K562 (cell line): ENCODE measurements around the gene DDOST. TPM values are rescaled to one million over a fixed set of nuclear protein-coding genes. Genes with fewer than 3 reads are reported as not detected.

Source experiments
- ATAC-seq: fragments of 200-7000 bp; cut with Tn5 transposase; 3 replicates; pipeline ENCODE4 v1.9.1; 2020; ENCODE audit warnings: moderate library complexity
- BruUV-seq: library from RNA; stranded (reverse); fragments of 400-500 nt; replicated peaks from 2 replicates; lab custom pipeline; 2021; lab: Mats Ljungman, UMichigan
- CTCF ChIA-PET: fragments of 300-600 bp; formaldehyde crosslinking; extraction: SDS; loops from one replicate; lab custom pipeline; 2021; ENCODE audit warnings: low intra/inter-chr PET ratio; lab: Yijun Ruan, JAX
- POLR2A ChIA-PET: fragments of 300-600, 350-650 bp; sonication (Branson Sonifier 250); formaldehyde crosslinking; extraction: SDS; loops from one replicate; lab custom pipeline; 2021; ENCODE audit warnings: antibody characterized with exemption, inconsistent platforms; lab: Yijun Ruan, JAX
- DNase-seq, 4 experiments: peaks; one replicate each; pipeline versions ENCODE4 v3.0.0 to v3.0.0-alpha.2; 2011 to 2018; ENCODE audit warnings: low spot score in 3 of 4, mixed read lengths in 3 of 4; ENCODE audit errors: extremely low read depth in 1 of 4
- FAIRE-seq: peaks from 2 replicates; lab custom pipeline; 2011; peaks lifted over from hg19 to GRCh38; lab: Jason Lieb, UNC
- H2AFZ ChIP-seq: 2 replicates; pipeline ENCODE4 v1.6.0; 2011; ENCODE audit warnings: low read depth, low read length, control low read depth, inconsistent platforms
- H3K27ac ChIP-seq: fragments of 200-600 bp; 3 replicates; pipeline ENCODE4 v1.8.0; 2011; ENCODE audit warnings: low read depth, mild to moderate bottlenecking, control low read depth, inconsistent platforms, low read length, moderate library complexity, mixed read lengths; ENCODE audit errors: extremely low read depth
- H3K27me3 ChIP-seq, 2 experiments: fragments of 300-600 bp in 1 of 2; 2 replicates in 1 of 2; 3 replicates in 1 of 2; pipeline versions ENCODE4 v1.6.0 to v1.8.0; 2011; ENCODE audit warnings: inconsistent platforms in 2 of 2, low read length in 2 of 2, mild to moderate bottlenecking in 1 of 2, mixed read lengths in 1 of 2, moderate library complexity in 1 of 2; ENCODE audit not compliant: control insufficient read depth in 2 of 2, insufficient read depth in 2 of 2
- H3K36me3 ChIP-seq: fragments of 300-600 bp; 3 replicates; pipeline ENCODE4 v1.8.0; 2011; ENCODE audit warnings: mild to moderate bottlenecking, low read length, inconsistent platforms; ENCODE audit not compliant: control insufficient read depth, insufficient read depth
- H3K4me1 ChIP-seq, 2 experiments: fragments of 200-600 bp in 1 of 2; replicated peaks in 1 of 2; 2 replicates in 1 of 2; 3 replicates in 1 of 2; pipeline versions ENCODE4 v1.5.1 to v1.8.0; 2011; ENCODE audit warnings: inconsistent platforms in 2 of 2, low read length in 2 of 2, mild to moderate bottlenecking in 1 of 2, mixed read lengths in 1 of 2, moderate library complexity in 1 of 2; ENCODE audit not compliant: control insufficient read depth in 2 of 2, insufficient read depth in 2 of 2
- H3K4me2 ChIP-seq: 2 replicates; pipeline ENCODE4 v1.6.1; 2011; ENCODE audit warnings: low read length, control low read depth, inconsistent platforms, mixed read lengths; ENCODE audit not compliant: insufficient read depth
- H3K4me3 ChIP-seq: fragments of 200-600 bp; sonication (generic), shearing (Covaris generic); 2 replicates; pipeline ENCODE4 v1.5.1; 2016; ENCODE audit warnings: control low read depth, inconsistent platforms
- H3K79me2 ChIP-seq: fragments of 200-600 bp; 3 replicates; pipeline ENCODE4 v1.8.0; 2011; ENCODE audit warnings: low read length, inconsistent platforms; ENCODE audit not compliant: control insufficient read depth, insufficient read depth
- H3K9ac ChIP-seq, 2 experiments: 2 replicates each; pipeline versions ENCODE4 v1.6.0 to v1.6.1; 2011; ENCODE audit warnings: low read depth in 2 of 2, low read length in 2 of 2, control low read depth in 1 of 2, inconsistent platforms in 1 of 2, mild to moderate bottlenecking in 1 of 2, mixed read lengths in 1 of 2; ENCODE audit not compliant: insufficient read depth in 1 of 2
- H3K9me1 ChIP-seq: one replicate; pipeline ENCODE4 v1.6.0; 2011; ENCODE audit warnings: inconsistent platforms, mild to moderate bottlenecking, low read length, moderate library complexity; ENCODE audit not compliant: control insufficient read depth, insufficient read depth
- H3K9me3 ChIP-seq: replicated peaks from 2 replicates; pipeline ENCODE4 v1.5.1; 2011; ENCODE audit warnings: low read depth, low read length, inconsistent platforms; ENCODE audit not compliant: control insufficient read depth, insufficient read depth
- H4K20me1 ChIP-seq: replicated peaks from 2 replicates; pipeline ENCODE4 v1.6.1; 2011; ENCODE audit warnings: low read length, inconsistent platforms, mixed read lengths; ENCODE audit not compliant: control insufficient read depth, insufficient read depth
- BCOR ChIP-seq: fragments of 450-650 bp; IDR thresholded peaks from 2 replicates; pipeline ENCODE4 v1.6.1; 2016
- BRCA1 ChIP-seq, 2 experiments: fragments of 450-650 bp in 1 of 2; sonication (generic) in 1 of 2; formaldehyde crosslinking in 1 of 2; IDR thresholded peaks; 2 replicates each; pipeline versions ENCODE4 v1.5.0 to v1.6.1; 2017 to 2020; ENCODE audit warnings: mild to moderate bottlenecking in 1 of 2, missing genetic modification reagents in 1 of 2
- POLR2B ChIP-seq: fragments of 450-650 bp; IDR thresholded peaks from 2 replicates; pipeline ENCODE4 v1.6.1; 2018; ENCODE audit warnings: low read depth; ENCODE audit not compliant: partially characterized antibody
- RBM14 ChIP-seq: fragments of 200-400 bp; formaldehyde crosslinking; IDR thresholded peaks from 2 replicates; pipeline ENCODE4 v1.6.1; 2018; ENCODE audit warnings: low read depth, mild to moderate bottlenecking, low read length, moderate library complexity, borderline replicate concordance; ENCODE audit not compliant: insufficient read depth
- RBM25 ChIP-seq: fragments of 200-400 bp; formaldehyde crosslinking; IDR thresholded peaks from 2 replicates; pipeline ENCODE4 v1.6.1; 2018; ENCODE audit warnings: low read length, low read depth, moderate library complexity; ENCODE audit not compliant: severe bottlenecking
- SETDB1 ChIP-seq: IDR thresholded peaks from one replicate; pipeline ENCODE4 v1.6.1; 2012; ENCODE audit warnings: low read length, control low read depth, inconsistent platforms
- TGIF2 ChIP-seq: sonication (generic); formaldehyde crosslinking; IDR thresholded peaks from 2 replicates; pipeline ENCODE4 v1.8.1; 2022; ENCODE audit warnings: mild to moderate bottlenecking, missing genetic modification reagents, moderate library complexity
- YY1 ChIP-seq, 3 experiments: IDR thresholded peaks; 2 replicates each; pipeline ENCODE4 v1.6.1; 2011; ENCODE audit warnings: low read length in 2 of 3, mild to moderate bottlenecking in 2 of 3, moderate library complexity in 2 of 3, borderline replicate concordance in 1 of 3, control low read depth in 1 of 3, low read depth in 1 of 3; ENCODE audit not compliant: insufficient read depth in 3 of 3, insufficient replicate concordance in 2 of 3, control insufficient read depth in 1 of 3, insufficient read length in 1 of 3; ENCODE audit errors: extremely low read depth in 1 of 3
- ZNF146 ChIP-seq: IDR thresholded peaks from one replicate; pipeline ENCODE4 v1.6.1; 2018; ENCODE audit warnings: missing compliant biosample characterization; ENCODE audit not compliant: unreplicated experiment
- ZNF316 ChIP-seq: fragments of 450-650 bp; IDR thresholded peaks from 2 replicates; pipeline ENCODE4 v1.6.1; 2016
- ZNF780A ChIP-seq: fragments of 250-450 bp; sonication (Bioruptor Pico); IDR thresholded peaks from 2 replicates; pipeline ENCODE4 v1.5.0; 2021; ENCODE audit warnings: mild to moderate bottlenecking
- ZNF79 ChIP-seq: fragments of 250-450 bp; sonication (Bioruptor Pico); IDR thresholded peaks from 2 replicates; pipeline ENCODE4 v1.4.0; 2020; ENCODE audit warnings: low read depth, mild to moderate bottlenecking, moderate library complexity
- WGBS: fragments of 100-300 bp; shearing (Covaris generic); methylation state at CpG from one replicate; pipeline ENCODE4 v1.1.6; 2016; ENCODE audit warnings: low coverage, mixed read lengths; ENCODE audit not compliant: insufficient coverage; ENCODE audit errors: missing lambda C conversion rate; 5-methylcytosine and 5-hydroxymethylcytosine counted together
- in situ Hi-C: fragments of 300-500 bp; cut with MboI; formaldehyde crosslinking; loops from 4 replicates; pipeline ENCODE4 v1.15.0; 2018; ENCODE audit warnings: inconsistent platforms, mixed read lengths
- intact Hi-C: fragments of 100-400 bp; cut with micrococcal nuclease; formaldehyde crosslinking; loops from 2 replicates; pipeline ENCODE4 v1.14.2; 2022
- polyA plus RNA-seq, 8 experiments: library from polyadenylated mRNA; depleted of rRNA in 4 of 8; stranded (reverse) in 5 of 8; unstranded in 3 of 8; fragments of >200 nt; fragmentation: Nextera tagmentation in 2 of 8; fragmentation: Illumina TruSeq in 1 of 8; extraction: Ambion mirVana in 2 of 8; extraction: Trizol in 1 of 8; gene quantifications; 2 replicates each; pipeline versions ENCODE4 v1.2.1 to v1.2.3, GENCODE V29; 2011 to 2014; ENCODE audit warnings: inconsistent platforms in 1 of 8, missing spikeins in 1 of 8
- total RNA-seq, 7 experiments: library from RNA; depleted of rRNA in 6 of 7; stranded (reverse); fragments of >200 nt in 6 of 7; fragmentation: Illumina TruSeq in 2 of 7; extraction: Trizol in 2 of 7; gene quantifications; 2 replicates each; pipeline versions ENCODE4 v1.2.1 to v1.2.3, GENCODE V29; 2011 to 2021; ENCODE audit warnings: low replicate concordance in 1 of 7
- TF ChIP-seq, protein P1 (sequence below): fragments of 250-450 bp; sonication (Bioruptor Pico); IDR thresholded peaks from 2 replicates; pipeline ENCODE4 v1.5.0; 2022; ENCODE audit warnings: mild to moderate bottlenecking
- TF ChIP-seq, protein P2 (sequence below): sonication (generic); formaldehyde crosslinking; IDR thresholded peaks from 2 replicates; pipeline ENCODE4 v1.4.0; 2020; ENCODE audit warnings: mild to moderate bottlenecking, missing genetic modification reagents
- TF ChIP-seq, protein P3 (sequence below), 2 experiments: fragments of 450-650 bp; IDR thresholded peaks; 2 replicates each; pipeline ENCODE4 v1.6.1; 2016

DDOST gene
- total and polyA plus RNA-seq, 9 of the 15 experiments (the other 6 are each of a cell fraction or from before 2014, with no cell fraction given): 173 to 306 (median 222) TPM

DNA sequence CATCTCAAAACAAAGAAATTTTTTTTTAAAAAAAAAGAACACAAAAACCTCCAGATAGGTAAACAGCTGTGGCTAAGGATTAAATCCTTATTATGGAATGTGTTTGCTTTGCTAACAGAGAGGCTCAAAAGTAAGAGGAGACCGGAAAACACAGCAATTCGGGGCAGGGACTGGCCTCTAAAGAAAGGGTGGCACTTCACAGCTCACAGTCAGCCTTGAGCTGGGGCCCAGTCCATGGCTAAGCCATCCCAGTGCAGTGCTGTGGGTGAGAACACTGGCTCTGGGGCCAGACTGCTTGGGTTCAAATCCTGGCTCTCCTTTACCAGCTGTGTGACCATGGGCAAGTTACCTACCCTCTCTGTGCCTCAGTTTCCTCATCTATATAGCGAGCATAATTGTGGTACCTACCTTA, 28.5 kb upstream of the DDOST start:
- Histone ChIP-seq H3K9me3 (no peaks in the 10 kb centered on the region), H3K4me1 (peaks cover 0 to 12% of the 10 kb centered on the region in 2 experiments; a peak in 2 of 5 replicates), H3K9me1 (no peaks in the 10 kb centered on the region), H2AFZ (no peak overlapping the region), H3K4me3 (no peak overlapping the region), H3K36me3 (no peaks in the 10 kb centered on the region), H3K4me2 (no peak overlapping the region), H3K27ac (no peak overlapping the region), H3K79me2 (no peaks in the 10 kb centered on the region), H3K27me3 (peaks cover 32 to 71% of the 10 kb centered on the region in 2 experiments), H4K20me1 (0 out of 2 replicates have a peak, but pooled peaks cover 6% of the 10 kb centered on the region), H3K9ac (no peak overlapping the region)
- ATAC-seq (no peak), DNase-seq (no peak), FAIRE-seq (no peak)
- intact Hi-C loops (loop anchor here (10.0 kb wide), 1 partner anchor 205 kb away; no protein-coding TSS in a partner anchor), in situ Hi-C loops (no loop called here)
- ChIA-PET CTCF (no interaction called here), POLR2A (no interaction called here)
- no TSS peak for BruUV-seq
- WGBS: 8% methylated on average over 3 of the region's 3 CpGs
- peak; percentile 73 for TF ChIP-seq RBM25
- no peak for TF ChIP-seq RBM14
- TF ChIP-seq ZNF146: no peak
- no peak for TF ChIP-seq TGIF2
- TF ChIP-seq, protein P1, sequence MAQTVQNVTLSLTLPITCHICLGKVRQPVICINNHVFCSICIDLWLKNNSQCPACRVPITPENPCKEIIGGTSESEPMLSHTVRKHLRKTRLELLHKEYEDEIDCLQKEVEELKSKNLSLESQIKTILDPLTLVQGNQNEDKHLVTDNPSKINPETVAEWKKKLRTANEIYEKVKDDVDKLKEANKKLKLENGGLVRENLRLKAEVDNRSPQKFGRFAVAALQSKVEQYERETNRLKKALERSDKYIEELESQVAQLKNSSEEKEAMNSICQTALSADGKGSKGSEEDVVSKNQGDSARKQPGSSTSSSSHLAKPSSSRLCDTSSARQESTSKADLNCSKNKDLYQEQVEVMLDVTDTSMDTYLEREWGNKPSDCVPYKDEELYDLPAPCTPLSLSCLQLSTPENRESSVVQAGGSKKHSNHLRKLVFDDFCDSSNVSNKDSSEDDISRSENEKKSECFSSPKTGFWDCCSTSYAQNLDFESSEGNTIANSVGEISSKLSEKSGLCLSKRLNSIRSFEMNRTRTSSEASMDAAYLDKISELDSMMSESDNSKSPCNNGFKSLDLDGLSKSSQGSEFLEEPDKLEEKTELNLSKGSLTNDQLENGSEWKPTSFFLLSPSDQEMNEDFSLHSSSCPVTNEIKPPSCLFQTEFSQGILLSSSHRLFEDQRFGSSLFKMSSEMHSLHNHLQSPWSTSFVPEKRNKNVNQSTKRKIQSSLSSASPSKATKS: no peak
- no peak for TF ChIP-seq BRCA1 (IDR thresholded peaks at IDR 0.05)
- TF ChIP-seq BRCA1 (CRISPR knock-in tag; IDR thresholded peaks at IDR 0.05): no peak
- TF ChIP-seq BCOR: peak; percentile 66; the same call in 1 of the 2 replicates
- no peak for TF ChIP-seq SETDB1
- no peak for TF ChIP-seq ZNF780A (CRISPR knock-in tag)
- TF ChIP-seq, protein P2, sequence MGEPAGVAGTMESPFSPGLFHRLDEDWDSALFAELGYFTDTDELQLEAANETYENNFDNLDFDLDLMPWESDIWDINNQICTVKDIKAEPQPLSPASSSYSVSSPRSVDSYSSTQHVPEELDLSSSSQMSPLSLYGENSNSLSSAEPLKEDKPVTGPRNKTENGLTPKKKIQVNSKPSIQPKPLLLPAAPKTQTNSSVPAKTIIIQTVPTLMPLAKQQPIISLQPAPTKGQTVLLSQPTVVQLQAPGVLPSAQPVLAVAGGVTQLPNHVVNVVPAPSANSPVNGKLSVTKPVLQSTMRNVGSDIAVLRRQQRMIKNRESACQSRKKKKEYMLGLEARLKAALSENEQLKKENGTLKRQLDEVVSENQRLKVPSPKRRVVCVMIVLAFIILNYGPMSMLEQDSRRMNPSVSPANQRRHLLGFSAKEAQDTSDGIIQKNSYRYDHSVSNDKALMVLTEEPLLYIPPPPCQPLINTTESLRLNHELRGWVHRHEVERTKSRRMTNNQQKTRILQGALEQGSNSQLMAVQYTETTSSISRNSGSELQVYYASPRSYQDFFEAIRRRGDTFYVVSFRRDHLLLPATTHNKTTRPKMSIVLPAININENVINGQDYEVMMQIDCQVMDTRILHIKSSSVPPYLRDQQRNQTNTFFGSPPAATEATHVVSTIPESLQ (CRISPR knock-in tag): no peak
- TF ChIP-seq ZNF79: no peak
- no peak for TF ChIP-seq ZNF316
- TF ChIP-seq, protein P3, sequence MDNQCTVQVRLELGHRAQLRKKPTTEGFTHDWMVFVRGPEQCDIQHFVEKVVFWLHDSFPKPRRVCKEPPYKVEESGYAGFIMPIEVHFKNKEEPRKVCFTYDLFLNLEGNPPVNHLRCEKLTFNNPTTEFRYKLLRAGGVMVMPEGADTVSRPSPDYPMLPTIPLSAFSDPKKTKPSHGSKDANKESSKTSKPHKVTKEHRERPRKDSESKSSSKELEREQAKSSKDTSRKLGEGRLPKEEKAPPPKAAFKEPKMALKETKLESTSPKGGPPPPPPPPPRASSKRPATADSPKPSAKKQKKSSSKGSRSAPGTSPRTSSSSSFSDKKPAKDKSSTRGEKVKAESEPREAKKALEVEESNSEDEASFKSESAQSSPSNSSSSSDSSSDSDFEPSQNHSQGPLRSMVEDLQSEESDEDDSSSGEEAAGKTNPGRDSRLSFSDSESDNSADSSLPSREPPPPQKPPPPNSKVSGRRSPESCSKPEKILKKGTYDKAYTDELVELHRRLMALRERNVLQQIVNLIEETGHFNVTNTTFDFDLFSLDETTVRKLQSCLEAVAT (IDR thresholded peaks at IDR 0.05): no peak
- no peak for TF ChIP-seq POLR2B
- TF ChIP-seq YY1 (IDR thresholded peaks at IDR 0.05; ENCODE audit: borderline replicate concordance in 1 of 3, control insufficient read depth in 1 of 3, extremely low read depth in 1 of 3, insufficient read depth in 3 of 3, insufficient read length in 1 of 3, insufficient replicate concordance in 2 of 3, low read depth in 1 of 3, low read length in 2 of 3): no peak
